Sigmoid colon (tissue), 4 donors: ENCODE results near the gene SPACA9.

Experiments
- EP300 ChIP-seq, 4 donors: sonication (generic); formaldehyde crosslinking; IDR thresholded peaks; one replicate each; pipeline ENCODE4 v1.6.1; 2017; ENCODE audit warnings: antibody characterized with exemption in 4 of 4
- POLR2AphosphoS5 ChIP-seq, 4 donors: sonication (generic); formaldehyde crosslinking; IDR thresholded peaks; one replicate each; pipeline ENCODE4 v1.6.1; 2017; ENCODE audit warnings: antibody characterized with exemption in 4 of 4
- TF ChIP-seq, protein P1 (sequence below), 4 experiments: fragments of 450-650 bp in 3 of 4; fragments of 200-600 bp in 1 of 4; IDR thresholded peaks; one replicate each; pipeline ENCODE4 v1.5.1; 2016 to 2019; ENCODE audit warnings: antibody characterized with exemption in 4 of 4, mild to moderate bottlenecking in 3 of 4, moderate library complexity in 2 of 4

DNA sequence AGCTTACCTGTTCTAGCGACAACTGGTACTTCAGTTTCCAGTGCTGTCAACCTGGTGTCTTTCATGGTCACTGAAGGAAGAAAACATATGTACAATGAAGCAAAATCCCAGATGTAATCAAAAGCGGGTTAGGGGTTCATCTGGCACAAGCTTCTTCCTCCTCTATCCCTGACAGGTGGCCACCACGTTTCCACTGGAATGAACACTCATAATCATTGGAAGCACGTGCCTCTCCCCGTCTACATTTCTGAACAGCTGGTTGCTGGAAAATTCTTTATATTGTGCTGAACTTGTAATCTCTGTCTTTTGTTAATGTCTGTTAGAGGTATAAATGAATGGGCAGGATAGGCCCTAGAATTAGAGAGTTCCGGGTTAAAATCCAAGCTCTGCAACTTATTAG, 56.3 kb downstream of the SPACA9 start:
- no peak for TF ChIP-seq POLR2AphosphoS5 (IDR thresholded peaks at IDR 0.05)
- TF ChIP-seq, protein P1, sequence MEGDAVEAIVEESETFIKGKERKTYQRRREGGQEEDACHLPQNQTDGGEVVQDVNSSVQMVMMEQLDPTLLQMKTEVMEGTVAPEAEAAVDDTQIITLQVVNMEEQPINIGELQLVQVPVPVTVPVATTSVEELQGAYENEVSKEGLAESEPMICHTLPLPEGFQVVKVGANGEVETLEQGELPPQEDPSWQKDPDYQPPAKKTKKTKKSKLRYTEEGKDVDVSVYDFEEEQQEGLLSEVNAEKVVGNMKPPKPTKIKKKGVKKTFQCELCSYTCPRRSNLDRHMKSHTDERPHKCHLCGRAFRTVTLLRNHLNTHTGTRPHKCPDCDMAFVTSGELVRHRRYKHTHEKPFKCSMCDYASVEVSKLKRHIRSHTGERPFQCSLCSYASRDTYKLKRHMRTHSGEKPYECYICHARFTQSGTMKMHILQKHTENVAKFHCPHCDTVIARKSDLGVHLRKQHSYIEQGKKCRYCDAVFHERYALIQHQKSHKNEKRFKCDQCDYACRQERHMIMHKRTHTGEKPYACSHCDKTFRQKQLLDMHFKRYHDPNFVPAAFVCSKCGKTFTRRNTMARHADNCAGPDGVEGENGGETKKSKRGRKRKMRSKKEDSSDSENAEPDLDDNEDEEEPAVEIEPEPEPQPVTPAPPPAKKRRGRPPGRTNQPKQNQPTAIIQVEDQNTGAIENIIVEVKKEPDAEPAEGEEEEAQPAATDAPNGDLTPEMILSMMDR (IDR thresholded peaks at IDR 0.05), result no peak
- TF ChIP-seq EP300 (IDR thresholded peaks at IDR 0.05), result no peak
